ENCODE results near the gene TM6SF1. TPM values are rescaled to one million over a fixed set of nuclear protein-coding genes. Genes with fewer than 3 reads are reported as not detected.
"Not testable (repeated sequence)": the region's sequence is repeated elsewhere in the genome, so short reads cannot be mapped to it uniquely, and the experiment has no call there.

Gene TM6SF1
- total and polyA plus RNA-seq, 9 donors: 33.9 to 69.2 (median 53.3) TPM

DNA sequence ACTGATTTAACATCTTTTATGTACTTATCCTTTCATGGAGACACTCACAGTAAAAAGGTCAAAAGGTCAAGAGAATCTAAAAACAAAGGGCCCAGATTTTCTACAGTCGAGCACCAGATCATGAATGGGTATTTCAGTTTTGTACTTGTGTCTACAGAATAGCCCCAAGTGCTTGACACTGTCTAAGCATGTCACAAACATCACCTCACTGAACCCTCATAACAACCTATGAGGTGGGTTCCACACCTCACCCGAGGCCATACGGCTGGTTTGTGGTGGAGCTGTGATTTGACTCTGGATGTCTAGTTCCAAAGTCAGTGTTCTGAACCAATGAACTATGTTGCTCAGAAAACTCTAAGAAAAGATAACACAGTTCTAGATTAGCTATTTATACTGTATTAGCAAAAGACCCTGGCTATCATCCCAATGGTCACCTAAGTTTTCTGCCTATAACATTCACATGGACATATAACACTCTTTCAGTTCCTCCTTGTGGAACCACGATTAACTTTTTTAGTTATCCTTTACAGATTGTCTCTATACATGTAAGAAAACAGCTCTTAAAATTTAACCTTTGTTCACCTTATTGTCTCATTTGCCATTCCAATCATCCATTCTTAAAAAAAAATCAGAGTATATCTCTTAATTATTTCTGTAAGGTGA, 25.5 kb downstream of the TM6SF1 start:
- DNase-seq: no peak
- no peaks in the 10 kb centered on the region for H3K9me3 ChIP-seq (replicated peaks; ENCODE audit: control insufficient read depth, low read depth, low read length)
- no peaks in the 10 kb centered on the region for H3K4me1 ChIP-seq (ENCODE audit: control insufficient read depth, insufficient read depth, low read length)
- H3K27ac ChIP-seq (ENCODE audit: low read length): no peak overlapping the region
- H3K36me3 ChIP-seq (ENCODE audit: control insufficient read depth, insufficient read depth, low read length): peaks cover 34% of the 10 kb centered on the region
- no CpG with 5 or more reads among the region's 4 CpGs for WGBS (ENCODE audit: insufficient coverage)
- H3K4me3 ChIP-seq (ENCODE audit: low read length): no peak overlapping the region
- no peaks in the 10 kb centered on the region for H3K27me3 ChIP-seq (ENCODE audit: control insufficient read depth, insufficient read depth, low read length)

DNA sequence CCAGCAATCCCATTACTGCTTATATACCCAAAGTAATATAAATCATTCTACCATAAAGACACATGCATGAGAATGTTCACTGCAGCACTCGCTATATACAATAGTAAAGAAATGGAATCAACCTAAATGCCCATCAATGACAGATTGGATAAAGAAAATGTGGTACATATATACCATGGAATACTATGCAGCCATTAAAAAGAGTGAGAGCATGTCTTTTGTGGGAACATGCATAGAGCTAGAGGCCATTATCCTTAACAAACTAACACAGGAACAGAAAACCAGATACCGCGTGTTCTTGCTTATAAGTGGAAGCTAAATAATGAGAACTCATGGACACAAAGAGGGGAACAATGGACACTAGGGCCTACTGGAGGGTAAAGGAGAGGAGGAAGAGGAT, 34.7 kb downstream of the TM6SF1 start:
- H3K27ac ChIP-seq (ENCODE audit: low read length); H3K9me3 ChIP-seq (replicated peaks; ENCODE audit: control insufficient read depth, low read depth, low read length); DNase-seq; H3K4me1 ChIP-seq (ENCODE audit: control insufficient read depth, insufficient read depth, low read length); H3K27me3 ChIP-seq (ENCODE audit: control insufficient read depth, insufficient read depth, low read length); H3K4me3 ChIP-seq (ENCODE audit: low read length): not testable (repeated sequence)
- H3K36me3 ChIP-seq (ENCODE audit: control insufficient read depth, insufficient read depth, low read length): peaks cover 23% of the 10 kb centered on the region
- WGBS (ENCODE audit: insufficient coverage): no CpG with 5 or more reads among the region's 3 CpGs

DNA sequence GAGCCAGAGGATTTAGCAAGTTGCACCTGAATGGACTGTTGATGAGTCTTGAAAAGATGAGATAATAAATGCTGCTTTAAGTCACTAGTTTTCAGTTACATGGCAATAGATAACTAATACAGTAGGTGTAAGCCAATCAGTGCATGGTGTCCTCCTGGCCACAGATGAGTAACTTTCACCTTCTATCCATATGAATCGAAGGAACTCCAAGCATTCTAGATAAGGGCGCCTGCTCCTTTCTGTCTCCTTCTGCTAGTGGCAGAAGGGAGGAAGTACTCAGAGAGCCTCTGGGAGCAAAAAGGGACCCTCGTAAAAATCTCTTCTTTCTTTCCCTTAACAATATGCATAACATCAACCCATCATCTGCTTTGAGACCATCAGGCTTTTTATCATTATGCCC, 37.3 kb downstream of the TM6SF1 start:
- DNase-seq: no peak

DNA sequence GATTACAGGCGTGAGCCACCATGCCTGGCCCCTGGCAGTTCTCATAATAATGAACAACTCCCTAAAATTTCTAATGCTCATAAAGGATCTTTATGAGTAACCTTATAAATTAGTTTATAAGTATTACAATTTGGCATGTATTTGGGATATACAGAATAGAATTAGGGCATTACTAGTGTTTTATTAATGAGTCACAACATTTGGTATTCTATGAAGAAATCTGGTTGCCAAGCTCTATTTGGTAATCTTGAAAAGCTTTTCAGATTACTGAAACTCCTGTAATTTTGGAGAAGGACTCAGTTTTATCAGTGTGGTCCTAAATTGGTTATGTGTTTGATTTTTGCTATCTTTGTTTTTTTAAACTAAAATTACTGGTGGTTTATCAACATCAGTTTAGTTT, 45.8 kb downstream of the TM6SF1 start:
- Histone ChIP-seq H3K36me3 (ENCODE audit: control insufficient read depth, insufficient read depth, low read length) (peaks cover 30% of the 10 kb centered on the region), H3K27ac (ENCODE audit: low read length) (no peak overlapping the region), H3K27me3 (ENCODE audit: control insufficient read depth, insufficient read depth, low read length) (no peaks in the 10 kb centered on the region), H3K4me3 (ENCODE audit: low read length) (no peak overlapping the region), H3K4me1 (ENCODE audit: control insufficient read depth, insufficient read depth, low read length) (no peaks in the 10 kb centered on the region), H3K9me3 (replicated peaks; ENCODE audit: control insufficient read depth, low read depth, low read length) (no peaks in the 10 kb centered on the region)
- no peak for DNase-seq
- no CpG with 5 or more reads among the region's 1 CpG for WGBS (ENCODE audit: insufficient coverage)

More for the DNA sequence above, 37.3 kb downstream of the TM6SF1 start:
- no peaks in the 10 kb centered on the region for H3K27me3 ChIP-seq (ENCODE audit: control insufficient read depth, insufficient read depth, low read length)
- no peaks in the 10 kb centered on the region for H3K9me3 ChIP-seq (replicated peaks; ENCODE audit: control insufficient read depth, low read depth, low read length)
- WGBS (ENCODE audit: insufficient coverage): no CpG with 5 or more reads among the region's 3 CpGs
- H3K36me3 ChIP-seq (ENCODE audit: control insufficient read depth, insufficient read depth, low read length): peaks cover 25% of the 10 kb centered on the region
- no peaks in the 10 kb centered on the region for H3K4me1 ChIP-seq (ENCODE audit: control insufficient read depth, insufficient read depth, low read length)
- H3K4me3 ChIP-seq (ENCODE audit: low read length): no peak overlapping the region
- H3K27ac ChIP-seq (ENCODE audit: low read length): no peak overlapping the region

DNA sequence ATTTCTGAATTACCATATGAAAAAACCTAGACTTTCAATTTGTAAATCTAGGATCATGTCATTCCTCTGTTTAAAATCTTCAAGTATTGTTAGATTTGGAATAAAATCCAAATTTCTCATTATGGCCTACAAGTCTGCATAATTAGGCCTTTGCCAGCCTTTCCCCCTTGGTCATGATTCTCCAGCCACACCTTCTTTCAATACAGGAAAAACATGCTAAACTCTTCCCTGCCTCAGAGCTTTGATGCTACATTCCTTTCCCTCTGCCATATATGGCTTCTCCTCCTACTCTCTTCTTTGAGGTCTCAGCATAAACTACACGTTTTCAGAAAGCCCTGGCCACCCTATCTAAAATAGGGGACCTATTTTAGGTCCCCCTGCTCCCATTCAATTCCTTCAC, 48.5 kb downstream of the TM6SF1 start:
- H3K4me3 ChIP-seq (ENCODE audit: low read length): no peak overlapping the region
- no peaks in the 10 kb centered on the region for H3K9me3 ChIP-seq (replicated peaks; ENCODE audit: control insufficient read depth, low read depth, low read length)
- no peaks in the 10 kb centered on the region for H3K27me3 ChIP-seq (ENCODE audit: control insufficient read depth, insufficient read depth, low read length)
- H3K36me3 ChIP-seq (ENCODE audit: control insufficient read depth, insufficient read depth, low read length): peaks cover 25% of the 10 kb centered on the region
- H3K4me1 ChIP-seq (ENCODE audit: control insufficient read depth, insufficient read depth, low read length): no peaks in the 10 kb centered on the region
- H3K27ac ChIP-seq (ENCODE audit: low read length): no peak overlapping the region
- WGBS (ENCODE audit: insufficient coverage): 60% methylated on average over 1 of the region's 1 CpG
- DNase-seq: no peak

DNA sequence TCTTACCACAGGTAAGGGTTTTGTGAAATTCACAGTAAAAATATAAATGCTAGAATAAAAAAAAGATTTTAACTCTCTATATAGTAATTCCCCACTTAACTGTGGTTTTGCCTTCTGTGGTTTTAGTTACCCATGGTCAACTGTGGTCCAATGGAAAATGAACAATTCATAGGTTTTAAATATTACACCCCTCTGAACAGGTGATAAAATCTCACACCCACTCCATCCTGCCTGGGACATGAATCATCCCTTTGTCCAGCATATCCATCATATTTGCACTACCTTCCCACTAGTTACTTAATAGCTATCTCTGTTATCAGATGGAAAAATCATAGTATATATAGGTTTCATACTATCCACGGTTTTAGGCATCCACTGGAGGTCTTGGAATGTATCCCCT, 50.9 kb downstream of the TM6SF1 start:
- H3K36me3 ChIP-seq (ENCODE audit: control insufficient read depth, insufficient read depth, low read length): peaks cover 27% of the 10 kb centered on the region
- H3K27me3 ChIP-seq (ENCODE audit: control insufficient read depth, insufficient read depth, low read length): no peaks in the 10 kb centered on the region
- WGBS (ENCODE audit: insufficient coverage): no CpG with 5 or more reads among the region's 1 CpG
- H3K4me3 ChIP-seq (ENCODE audit: low read length): no peak overlapping the region
- no peak overlapping the region for H3K27ac ChIP-seq (ENCODE audit: low read length)
- DNase-seq: no peak
- H3K4me1 ChIP-seq (ENCODE audit: control insufficient read depth, insufficient read depth, low read length): no peaks in the 10 kb centered on the region
- H3K9me3 ChIP-seq (replicated peaks; ENCODE audit: control insufficient read depth, low read depth, low read length): no peaks in the 10 kb centered on the region

DNA sequence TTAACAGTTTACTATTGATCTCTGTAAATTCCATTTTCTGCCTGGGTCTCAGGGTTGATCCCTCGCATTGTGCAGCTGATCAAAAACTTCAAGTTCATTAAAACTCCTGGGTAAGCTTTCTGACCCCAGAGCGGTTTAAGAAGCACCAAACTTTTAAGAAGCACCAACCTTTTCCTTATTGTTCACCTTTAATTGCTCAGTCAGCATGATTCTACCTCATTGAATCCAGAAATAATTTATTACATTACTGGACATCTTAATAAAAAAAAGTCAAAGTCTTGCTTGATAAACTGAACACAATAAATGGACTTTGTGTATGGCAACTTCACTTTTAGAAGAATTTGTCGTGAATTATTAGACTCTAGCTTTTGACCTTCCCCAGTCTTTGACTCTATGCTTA, 53.3 kb downstream of the TM6SF1 start:
- Histone ChIP-seq H3K4me3 (ENCODE audit: low read length) (no peak overlapping the region), H3K9me3 (replicated peaks; ENCODE audit: control insufficient read depth, low read depth, low read length) (peaks cover 7% of the 10 kb centered on the region), H3K36me3 (ENCODE audit: control insufficient read depth, insufficient read depth, low read length) (peaks cover 23% of the 10 kb centered on the region), H3K27ac (ENCODE audit: low read length) (no peak overlapping the region), H3K4me1 (ENCODE audit: control insufficient read depth, insufficient read depth, low read length) (no peaks in the 10 kb centered on the region), H3K27me3 (ENCODE audit: control insufficient read depth, insufficient read depth, low read length) (no peaks in the 10 kb centered on the region)
- 83% methylated on average over 1 of the region's 3 CpGs for WGBS (ENCODE audit: insufficient coverage)
- DNase-seq: no peak

DNA sequence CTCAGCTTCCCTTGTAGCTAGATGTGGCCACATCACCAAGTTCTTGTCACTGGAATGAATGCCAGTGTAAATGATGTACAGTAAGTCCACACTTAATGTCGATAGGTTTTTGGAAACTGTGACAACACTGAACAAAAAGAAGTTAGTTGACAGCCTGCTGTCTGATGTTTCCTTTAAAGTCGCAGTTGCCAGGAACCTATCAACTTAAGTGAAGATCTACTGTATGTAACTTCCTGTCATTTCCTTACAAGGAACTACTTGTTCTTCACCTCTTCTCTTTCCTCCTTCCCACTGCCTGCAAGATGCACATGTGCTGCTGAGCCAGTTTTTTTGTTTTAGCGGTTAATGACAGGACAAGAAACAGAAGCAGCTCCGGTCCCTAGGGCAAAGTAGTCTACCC, 55.6 kb downstream of the TM6SF1 start:
- no peak overlapping the region for H3K4me3 ChIP-seq (ENCODE audit: low read length)
- peaks cover 25% of the 10 kb centered on the region for H3K9me3 ChIP-seq (replicated peaks; ENCODE audit: control insufficient read depth, low read depth, low read length)
- no peaks in the 10 kb centered on the region for H3K4me1 ChIP-seq (ENCODE audit: control insufficient read depth, insufficient read depth, low read length)
- peaks cover 6% of the 10 kb centered on the region for H3K36me3 ChIP-seq (ENCODE audit: control insufficient read depth, insufficient read depth, low read length)
- no peak for DNase-seq
- WGBS (ENCODE audit: insufficient coverage): 84% methylated on average over 2 of the region's 4 CpGs
- H3K27me3 ChIP-seq (ENCODE audit: control insufficient read depth, insufficient read depth, low read length): no peaks in the 10 kb centered on the region
- H3K27ac ChIP-seq (ENCODE audit: low read length): no peak overlapping the region

DNA sequence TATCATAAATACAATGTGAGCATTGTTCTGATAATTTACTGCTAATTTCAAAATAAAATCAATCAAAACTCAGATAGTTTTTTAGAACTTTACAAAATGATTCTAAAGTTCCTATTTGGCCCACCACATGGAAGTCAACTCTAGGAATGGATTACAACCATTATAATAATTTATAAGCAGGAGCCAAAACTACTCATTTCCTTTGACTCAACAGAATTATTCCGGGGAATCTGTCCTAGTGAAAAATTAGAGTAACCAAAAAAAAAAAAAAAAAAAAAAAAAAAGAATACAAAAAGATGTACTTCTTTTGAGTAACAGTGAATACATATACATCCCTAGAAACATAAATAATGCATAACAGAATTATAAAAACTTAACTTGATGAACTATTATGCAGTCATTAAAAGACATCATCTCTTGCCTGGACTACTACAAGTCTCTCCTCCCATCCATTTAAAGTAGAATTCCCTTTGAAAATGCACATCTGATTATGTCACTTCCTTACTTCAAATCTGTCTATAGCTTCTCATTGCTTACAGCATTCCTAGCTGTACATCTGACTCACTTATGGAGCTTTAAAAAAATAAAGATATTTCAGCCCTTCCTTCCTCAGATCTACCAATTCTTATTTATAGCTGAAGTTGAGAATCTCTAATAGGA, 56.8 kb downstream of the TM6SF1 start:
- no CpG with 5 or more reads among the region's 1 CpG for WGBS (ENCODE audit: insufficient coverage)
- Histone ChIP-seq H3K27me3 (ENCODE audit: control insufficient read depth, insufficient read depth, low read length) (no peaks in the 10 kb centered on the region), H3K4me3 (ENCODE audit: low read length) (no peak overlapping the region), H3K36me3 (ENCODE audit: control insufficient read depth, insufficient read depth, low read length) (peaks cover 6% of the 10 kb centered on the region), H3K9me3 (replicated peaks; ENCODE audit: control insufficient read depth, low read depth, low read length) (peaks cover 32% of the 10 kb centered on the region), H3K4me1 (ENCODE audit: control insufficient read depth, insufficient read depth, low read length) (no peaks in the 10 kb centered on the region), H3K27ac (ENCODE audit: low read length) (no peak overlapping the region)
- DNase-seq: no peak

DNA sequence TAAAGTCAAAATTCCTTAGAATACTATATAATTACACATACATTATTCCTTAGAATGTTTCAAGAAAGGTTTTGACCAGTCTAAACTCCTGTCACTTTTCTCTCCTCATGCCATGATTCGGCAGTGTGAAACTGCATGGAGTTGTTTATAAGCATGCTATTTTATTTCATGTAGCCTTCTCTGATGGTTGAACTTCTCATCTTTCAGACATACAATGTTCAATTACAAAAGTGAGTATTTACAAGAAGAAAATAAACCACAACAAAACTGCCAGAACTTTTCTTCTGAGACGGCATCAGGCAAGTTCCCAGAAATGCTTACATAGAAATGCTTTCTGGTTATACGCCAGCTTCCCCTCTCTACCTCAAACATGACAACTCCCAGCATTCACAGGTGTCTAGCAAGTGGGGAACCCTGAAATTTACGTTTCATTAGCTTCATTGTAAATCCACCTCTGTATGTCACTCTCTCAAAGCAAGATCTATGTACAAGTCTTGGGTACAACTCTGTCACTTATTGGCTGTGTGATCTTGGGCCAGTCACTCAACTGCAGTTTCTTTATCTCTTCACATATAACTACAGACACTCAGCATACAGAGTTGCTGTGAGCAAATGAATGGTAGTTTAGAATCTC, 57.4 kb downstream of the TM6SF1 start:
- Histone ChIP-seq H3K4me3 (ENCODE audit: low read length) (no peak overlapping the region), H3K9me3 (replicated peaks; ENCODE audit: control insufficient read depth, low read depth, low read length) (peaks cover 32% of the 10 kb centered on the region), H3K36me3 (ENCODE audit: control insufficient read depth, insufficient read depth, low read length) (peaks cover 4% of the 10 kb centered on the region), H3K27ac (ENCODE audit: low read length) (no peak overlapping the region), H3K27me3 (ENCODE audit: control insufficient read depth, insufficient read depth, low read length) (no peaks in the 10 kb centered on the region), H3K4me1 (ENCODE audit: control insufficient read depth, insufficient read depth, low read length) (no peaks in the 10 kb centered on the region)
- 97% methylated on average over 3 of the region's 4 CpGs for WGBS (ENCODE audit: insufficient coverage)
- DNase-seq: no peak

Data from muscle of leg (tissue), 11 donors.